H1 (cell line): ENCODE data around the gene KCND1. TPM values are rescaled to one million over a fixed set of nuclear protein-coding genes. Genes with fewer than 3 reads are reported as not detected.

Experiments used
- PHF8 ChIP-seq: fragments of 200-600 bp; sonication (generic); conservative IDR thresholded peaks from 2 replicates; pipeline ENCODE4 v1.7.1; 2012; ENCODE audit warnings: low read depth, mild to moderate bottlenecking, inconsistent platforms, low read length, moderate library complexity
- SAP30 ChIP-seq: fragments of 300-600 bp; sonication (generic); IDR thresholded peaks from 2 replicates; pipeline ENCODE4 v1.7.1; 2012; ENCODE audit warnings: low read length, moderate library complexity, mild to moderate bottlenecking, inconsistent platforms; ENCODE audit not compliant: insufficient read depth, insufficient replicate concordance
- SP1 ChIP-seq: IDR thresholded peaks from 2 replicates; pipeline ENCODE4 v1.6.1; 2011; ENCODE audit warnings: low read depth, low read length
- TAF1 ChIP-seq: IDR thresholded peaks from 2 replicates; pipeline ENCODE4 v1.6.1; 2011; ENCODE audit warnings: mild to moderate bottlenecking, low read depth, low read length
- TAF7 ChIP-seq: optimal IDR thresholded peaks from 2 replicates; pipeline ENCODE3; 2011; ENCODE audit warnings: low read depth, mild to moderate bottlenecking, inconsistent platforms, low read length, moderate library complexity, borderline replicate concordance
- TBP ChIP-seq: IDR thresholded peaks from 2 replicates; pipeline ENCODE4 v1.6.1; 2011; ENCODE audit warnings: low read depth, low read length, improper control_type of control experiment
- polyA plus RNA-seq, 7 experiments: library from polyadenylated mRNA; depleted of rRNA in 3 of 7; stranded (reverse) in 5 of 7; unstranded in 2 of 7; fragments of >200 nt in 5 of 7; fragments of 200-250 nt in 2 of 7; gene quantifications; 1 replicate in 5 of 7; 2 replicates in 1 of 7; 4 replicates in 1 of 7; pipeline versions ENCODE4 v1.2.1 to v1.2.3, GENCODE V29; 2011 to 2013; ENCODE audit warnings: missing spikeins in 2 of 7, mixed read lengths in 2 of 7
- total RNA-seq: library from RNA; stranded (reverse); fragmentation: NEBNext Ultra II Directional; extraction: Animal tissue kit (Norgen Biotek cat#: 25700); gene quantifications from 2 replicates; pipeline ENCODE4 v1.2.1, GENCODE V29; 2021

The KCND1 gene
- total and polyA plus RNA-seq, 2 of the 8 experiments (the other 6 are each of a cell fraction or from before 2014, with no cell fraction given) = 3.1 to 6.8 TPM

DNA sequence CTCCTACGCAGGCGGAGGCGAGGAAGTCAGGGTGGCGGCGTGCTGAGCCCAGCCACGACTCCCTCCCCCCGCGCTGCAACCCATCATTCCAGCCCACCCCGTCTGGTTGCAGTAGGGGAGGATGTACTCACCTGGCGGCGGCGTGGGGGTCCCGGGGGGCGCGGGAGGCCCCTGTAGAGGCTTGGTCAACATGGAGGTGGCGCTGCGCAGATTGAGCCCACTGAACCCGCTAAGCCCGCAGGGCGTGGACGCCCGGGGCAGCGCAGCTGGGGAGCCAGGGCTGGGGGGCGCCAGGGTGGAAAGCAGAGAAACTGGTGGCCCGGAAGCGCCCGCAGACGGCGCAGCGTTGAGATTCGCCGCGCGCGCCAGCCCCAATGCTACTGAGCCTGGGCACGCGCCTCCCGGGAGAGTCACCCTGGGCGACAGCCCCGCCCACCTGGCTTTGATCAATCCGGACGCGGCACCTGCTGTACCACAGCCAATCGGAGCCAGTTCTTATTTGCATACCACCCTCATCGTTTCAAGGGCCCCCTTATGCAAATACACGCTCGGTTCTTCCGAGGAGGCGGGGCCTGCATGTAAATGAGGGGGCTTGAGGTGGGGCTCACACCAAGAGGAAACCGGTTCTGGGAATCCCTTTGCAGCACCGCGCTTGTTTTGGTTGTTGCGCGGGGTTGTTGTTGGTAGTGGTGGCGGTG lies 52.9 kb downstream of the KCND1 start, which contains the start of gene PIM2 (continued):
- TF ChIP-seq TAF7 = peak; percentile 96
- no peak for TF ChIP-seq SAP30
- TF ChIP-seq PHF8 = peak; percentile 54
- TF ChIP-seq TBP = peak; percentile 96
- peak; percentile 98 for TF ChIP-seq TAF1
- peak; percentile 69; the same call in 1 of the 2 replicates for TF ChIP-seq SP1
